HepG2 (cell line): ENCODE data around the gene TERB2.
"Not testable (repeated sequence)": the region's sequence is repeated elsewhere in the genome, so short reads cannot be mapped to it uniquely, and the experiment has no call there.

Experiments used
- CTCF ChIP-seq: sonication (generic); formaldehyde crosslinking; IDR thresholded peaks from 2 replicates; pipeline ENCODE4 v1.5.0; 2020; ENCODE audit warnings: mild to moderate bottlenecking, missing genetic modification reagents, moderate library complexity
- MAZ ChIP-seq, 2 experiments: sonication (generic) in 1 of 2; formaldehyde crosslinking in 1 of 2; IDR thresholded peaks; 2 replicates each; pipeline versions ENCODE4 v1.5.0 to v1.6.1; 2012 to 2020; ENCODE audit warnings: low read depth in 2 of 2, mild to moderate bottlenecking in 2 of 2, borderline replicate concordance in 1 of 2, improper control_type of control experiment in 1 of 2, low read length in 1 of 2, missing genetic modification reagents in 1 of 2, moderate library complexity in 1 of 2
- NPAS2 ChIP-seq: sonication (generic); formaldehyde crosslinking; IDR thresholded peaks from 2 replicates; pipeline ENCODE4 v1.8.0; 2022; ENCODE audit warnings: mild to moderate bottlenecking, missing genetic modification reagents, borderline replicate concordance
- POLR2A ChIP-seq, 2 experiments: IDR thresholded peaks; 2 replicates each; pipeline ENCODE4 v1.6.1; 2011; ENCODE audit warnings: low read depth in 2 of 2, low read length in 2 of 2, mild to moderate bottlenecking in 1 of 2, moderate library complexity in 1 of 2; ENCODE audit not compliant: insufficient read depth in 1 of 2
- PTBP1 ChIP-seq: fragments of 200-400 bp; formaldehyde crosslinking; IDR thresholded peaks from 2 replicates; pipeline ENCODE4 v1.6.1; 2018; ENCODE audit warnings: low read length, low read depth; ENCODE audit not compliant: poor library complexity, severe bottlenecking
- SIN3A ChIP-seq: IDR thresholded peaks from 2 replicates; pipeline ENCODE4 v1.6.1; 2011; ENCODE audit warnings: low read depth, mild to moderate bottlenecking, control low read depth, low read length, borderline replicate concordance
- SMC3 ChIP-seq: IDR thresholded peaks from 2 replicates; pipeline ENCODE4 v1.6.1; 2011; ENCODE audit warnings: low read length, improper control_type of control experiment
- TEAD2 ChIP-seq: sonication (generic); formaldehyde crosslinking; IDR thresholded peaks from 2 replicates; pipeline ENCODE4 v1.9.0; 2021; ENCODE audit warnings: missing genetic modification reagents
- ZBTB33 ChIP-seq: sonication (generic); formaldehyde crosslinking; IDR thresholded peaks from 2 replicates; pipeline ENCODE4 v1.4.0; 2020; ENCODE audit warnings: missing genetic modification reagents
- ZFX ChIP-seq: sonication (generic); formaldehyde crosslinking; IDR thresholded peaks from 2 replicates; pipeline ENCODE4 v1.4.0; 2020; ENCODE audit warnings: mild to moderate bottlenecking, low read depth, missing genetic modification reagents, moderate library complexity
- ZNF138 ChIP-seq: sonication (generic); formaldehyde crosslinking; IDR thresholded peaks from 2 replicates; pipeline ENCODE4 v1.5.0; 2020; ENCODE audit warnings: mild to moderate bottlenecking, low read depth, missing genetic modification reagents
- ZNF496 ChIP-seq: sonication (generic); formaldehyde crosslinking; IDR thresholded peaks from 2 replicates; pipeline ENCODE4 v1.8.1; 2023; ENCODE audit warnings: mild to moderate bottlenecking, moderate library complexity, missing genetic modification reagents; ENCODE audit not compliant: insufficient replicate concordance
- TF ChIP-seq, protein P1 (sequence below): sonication (generic); formaldehyde crosslinking; conservative IDR thresholded peaks from 2 replicates; pipeline ENCODE4 v1.8.1; 2023; ENCODE audit warnings: missing genetic modification reagents
- TF ChIP-seq, protein P2 (sequence below), 2 experiments: IDR thresholded peaks; 2 replicates each; pipeline ENCODE4 v1.6.1; 2011 to 2012; ENCODE audit warnings: low read length in 2 of 2, borderline replicate concordance in 1 of 2, low read depth in 1 of 2, mild to moderate bottlenecking in 1 of 2, moderate library complexity in 1 of 2

DNA sequence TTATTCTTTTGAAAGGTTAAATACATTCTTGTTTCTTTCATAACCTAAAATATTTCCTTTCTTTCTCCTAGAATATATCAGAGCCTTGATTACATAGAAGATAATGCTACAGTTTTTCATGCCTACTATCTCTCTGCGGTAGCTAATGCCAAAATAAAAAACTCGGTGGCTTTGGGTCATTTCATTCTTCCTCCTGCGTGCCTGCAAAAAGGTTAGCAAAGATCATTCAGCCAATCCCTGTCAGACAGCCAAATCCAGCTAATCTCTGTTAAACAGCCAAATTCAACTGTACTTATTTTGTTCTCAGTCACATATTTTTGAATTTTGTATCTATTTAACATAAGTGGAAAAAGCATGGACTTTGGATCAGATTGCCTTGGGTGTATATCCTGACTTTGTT, 1.8 kb downstream of the TERB2 start:
- not testable (repeated sequence) for TF ChIP-seq PTBP1; SIN3A; SMC3; CTCF (CRISPR knock-in tag); ZNF496; ZBTB33 (CRISPR knock-in tag); NPAS2 (CRISPR knock-in tag); TEAD2 (CRISPR knock-in tag); ZNF138 (CRISPR knock-in tag); POLR2A (IDR thresholded peaks at IDR 0.05; ENCODE audit: insufficient read depth in 1 of 2, low read depth in 2 of 2, low read length in 2 of 2); MAZ (IDR thresholded peaks at IDR 0.05; ENCODE audit: borderline replicate concordance, low read depth, low read length); MAZ (CRISPR knock-in tag; IDR thresholded peaks at IDR 0.05; ENCODE audit: low read depth); ZFX
- TF ChIP-seq, protein P1, sequence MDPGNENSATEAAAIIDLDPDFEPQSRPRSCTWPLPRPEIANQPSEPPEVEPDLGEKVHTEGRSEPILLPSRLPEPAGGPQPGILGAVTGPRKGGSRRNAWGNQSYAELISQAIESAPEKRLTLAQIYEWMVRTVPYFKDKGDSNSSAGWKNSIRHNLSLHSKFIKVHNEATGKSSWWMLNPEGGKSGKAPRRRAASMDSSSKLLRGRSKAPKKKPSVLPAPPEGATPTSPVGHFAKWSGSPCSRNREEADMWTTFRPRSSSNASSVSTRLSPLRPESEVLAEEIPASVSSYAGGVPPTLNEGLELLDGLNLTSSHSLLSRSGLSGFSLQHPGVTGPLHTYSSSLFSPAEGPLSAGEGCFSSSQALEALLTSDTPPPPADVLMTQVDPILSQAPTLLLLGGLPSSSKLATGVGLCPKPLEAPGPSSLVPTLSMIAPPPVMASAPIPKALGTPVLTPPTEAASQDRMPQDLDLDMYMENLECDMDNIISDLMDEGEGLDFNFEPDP (CRISPR knock-in tag) = not testable (repeated sequence)
- TF ChIP-seq, protein P2, sequence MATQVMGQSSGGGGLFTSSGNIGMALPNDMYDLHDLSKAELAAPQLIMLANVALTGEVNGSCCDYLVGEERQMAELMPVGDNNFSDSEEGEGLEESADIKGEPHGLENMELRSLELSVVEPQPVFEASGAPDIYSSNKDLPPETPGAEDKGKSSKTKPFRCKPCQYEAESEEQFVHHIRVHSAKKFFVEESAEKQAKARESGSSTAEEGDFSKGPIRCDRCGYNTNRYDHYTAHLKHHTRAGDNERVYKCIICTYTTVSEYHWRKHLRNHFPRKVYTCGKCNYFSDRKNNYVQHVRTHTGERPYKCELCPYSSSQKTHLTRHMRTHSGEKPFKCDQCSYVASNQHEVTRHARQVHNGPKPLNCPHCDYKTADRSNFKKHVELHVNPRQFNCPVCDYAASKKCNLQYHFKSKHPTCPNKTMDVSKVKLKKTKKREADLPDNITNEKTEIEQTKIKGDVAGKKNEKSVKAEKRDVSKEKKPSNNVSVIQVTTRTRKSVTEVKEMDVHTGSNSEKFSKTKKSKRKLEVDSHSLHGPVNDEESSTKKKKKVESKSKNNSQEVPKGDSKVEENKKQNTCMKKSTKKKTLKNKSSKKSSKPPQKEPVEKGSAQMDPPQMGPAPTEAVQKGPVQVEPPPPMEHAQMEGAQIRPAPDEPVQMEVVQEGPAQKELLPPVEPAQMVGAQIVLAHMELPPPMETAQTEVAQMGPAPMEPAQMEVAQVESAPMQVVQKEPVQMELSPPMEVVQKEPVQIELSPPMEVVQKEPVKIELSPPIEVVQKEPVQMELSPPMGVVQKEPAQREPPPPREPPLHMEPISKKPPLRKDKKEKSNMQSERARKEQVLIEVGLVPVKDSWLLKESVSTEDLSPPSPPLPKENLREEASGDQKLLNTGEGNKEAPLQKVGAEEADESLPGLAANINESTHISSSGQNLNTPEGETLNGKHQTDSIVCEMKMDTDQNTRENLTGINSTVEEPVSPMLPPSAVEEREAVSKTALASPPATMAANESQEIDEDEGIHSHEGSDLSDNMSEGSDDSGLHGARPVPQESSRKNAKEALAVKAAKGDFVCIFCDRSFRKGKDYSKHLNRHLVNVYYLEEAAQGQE (IDR thresholded peaks at IDR 0.05; ENCODE audit: borderline replicate concordance in 1 of 2, low read depth in 1 of 2, low read length in 2 of 2) = not testable (repeated sequence)
